ENCODE measurements around the gene IPO9.

IPO9 gene

DNA sequence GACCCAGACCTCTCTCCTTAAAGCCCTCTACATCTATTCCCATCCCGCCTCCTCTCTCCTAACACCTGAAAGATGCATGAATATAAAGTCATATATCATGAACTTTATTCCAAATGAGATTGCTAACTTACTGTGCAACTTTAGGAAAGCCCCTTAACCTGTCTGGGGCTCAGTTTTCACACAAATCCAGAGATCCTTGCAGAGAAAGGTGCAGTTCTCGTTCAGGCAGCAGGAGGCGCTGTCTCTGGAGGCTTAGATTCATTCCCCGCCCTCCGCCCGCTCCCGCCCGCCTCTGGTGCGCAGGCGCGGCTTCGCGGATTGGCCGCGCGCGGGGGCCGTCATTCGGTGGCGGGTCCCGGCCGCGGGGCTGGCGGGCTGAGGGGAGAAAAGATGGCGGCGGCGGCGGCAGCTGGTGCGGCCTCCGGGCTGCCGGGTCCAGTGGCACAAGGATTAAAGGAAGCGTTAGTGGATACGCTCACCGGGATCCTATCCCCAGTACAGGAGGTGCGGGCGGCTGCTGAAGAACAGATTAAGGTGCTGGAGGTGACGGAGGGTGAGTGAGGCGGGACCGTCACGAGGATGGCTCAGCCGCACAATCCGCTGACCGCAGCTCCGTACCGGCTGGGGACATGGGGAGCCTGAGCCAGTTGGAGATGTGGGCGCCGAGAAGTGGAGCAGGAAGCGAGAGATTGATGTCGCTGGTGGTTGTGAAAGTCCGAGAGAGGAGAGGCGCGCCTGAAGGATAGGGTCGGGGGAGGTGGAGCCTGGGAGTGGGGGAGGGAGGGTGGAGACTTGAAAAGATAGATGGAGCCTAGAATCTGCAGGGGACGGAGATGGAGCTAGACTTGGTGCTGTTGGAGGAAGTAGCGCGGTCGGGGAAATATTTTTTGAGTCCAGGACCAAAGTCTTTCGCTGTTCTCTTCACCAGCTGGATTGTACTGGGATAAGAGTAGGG is at the start of gene IPO9:
IPO9 (plus strand) TSS at position 338 of the 955 bp plus-strand sequence; CDS start at position 391, 53 bp downstream.
- DNase-seq (ENCODE audit: low read depth), result peak; percentile 92
- peak within 1 kb of the TSS; percentile 89 for H3K4me3 ChIP-seq (ENCODE audit: low read depth, low read length)
- TF ChIP-seq POLR2A (IDR thresholded peaks at IDR 0.05; ENCODE audit: extremely low read depth, insufficient read length) (peak; percentile 79), MYC (IDR thresholded peaks at IDR 0.05; ENCODE audit: low read depth, low read length) (peak; percentile 53)
- TF ChIP-seq, protein P1, sequence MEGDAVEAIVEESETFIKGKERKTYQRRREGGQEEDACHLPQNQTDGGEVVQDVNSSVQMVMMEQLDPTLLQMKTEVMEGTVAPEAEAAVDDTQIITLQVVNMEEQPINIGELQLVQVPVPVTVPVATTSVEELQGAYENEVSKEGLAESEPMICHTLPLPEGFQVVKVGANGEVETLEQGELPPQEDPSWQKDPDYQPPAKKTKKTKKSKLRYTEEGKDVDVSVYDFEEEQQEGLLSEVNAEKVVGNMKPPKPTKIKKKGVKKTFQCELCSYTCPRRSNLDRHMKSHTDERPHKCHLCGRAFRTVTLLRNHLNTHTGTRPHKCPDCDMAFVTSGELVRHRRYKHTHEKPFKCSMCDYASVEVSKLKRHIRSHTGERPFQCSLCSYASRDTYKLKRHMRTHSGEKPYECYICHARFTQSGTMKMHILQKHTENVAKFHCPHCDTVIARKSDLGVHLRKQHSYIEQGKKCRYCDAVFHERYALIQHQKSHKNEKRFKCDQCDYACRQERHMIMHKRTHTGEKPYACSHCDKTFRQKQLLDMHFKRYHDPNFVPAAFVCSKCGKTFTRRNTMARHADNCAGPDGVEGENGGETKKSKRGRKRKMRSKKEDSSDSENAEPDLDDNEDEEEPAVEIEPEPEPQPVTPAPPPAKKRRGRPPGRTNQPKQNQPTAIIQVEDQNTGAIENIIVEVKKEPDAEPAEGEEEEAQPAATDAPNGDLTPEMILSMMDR (IDR thresholded peaks at IDR 0.05; ENCODE audit: low read depth, low read length), result peak; percentile 77
- TF ChIP-seq, protein P2, sequence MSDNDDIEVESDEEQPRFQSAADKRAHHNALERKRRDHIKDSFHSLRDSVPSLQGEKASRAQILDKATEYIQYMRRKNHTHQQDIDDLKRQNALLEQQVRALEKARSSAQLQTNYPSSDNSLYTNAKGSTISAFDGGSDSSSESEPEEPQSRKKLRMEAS (IDR thresholded peaks at IDR 0.05; ENCODE audit: low read depth, low read length), result 0 out of 2 replicates have a peak, but pooled peaks have one; percentile 15

DNA sequence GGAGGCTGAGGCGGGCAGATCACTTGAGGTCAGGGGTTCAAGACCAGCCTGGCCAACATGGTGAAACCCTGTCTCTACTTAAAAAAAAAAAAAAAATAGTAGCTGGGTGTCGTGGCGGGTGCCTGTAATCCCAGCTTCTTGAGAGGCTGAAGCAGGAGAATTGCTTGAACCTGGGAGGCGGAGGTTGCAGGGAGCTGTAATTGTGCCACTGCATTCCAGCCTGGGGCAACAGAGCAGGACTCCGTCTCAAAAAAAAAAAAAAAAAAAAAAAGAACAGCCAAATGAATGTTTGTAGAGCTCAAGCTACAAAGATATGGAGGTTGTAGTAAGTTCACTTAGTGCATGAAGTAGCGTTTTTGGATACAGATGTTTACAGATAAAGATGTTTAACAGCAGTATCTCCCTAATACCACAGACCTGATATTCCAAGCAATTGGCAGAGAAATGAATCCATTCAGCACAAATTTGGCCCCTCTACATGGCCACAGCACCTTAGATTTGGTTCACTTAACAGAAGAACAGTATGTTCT is 49.5 kb upstream of the IPO9 start:
- no peak for DNase-seq (ENCODE audit: low read depth)
- TF ChIP-seq, protein P1 (IDR thresholded peaks at IDR 0.05; ENCODE audit: low read depth, low read length), result no peak
- TF ChIP-seq, protein P2 (IDR thresholded peaks at IDR 0.05; ENCODE audit: low read depth, low read length), result no peak
- no peak for TF ChIP-seq MYC (IDR thresholded peaks at IDR 0.05; ENCODE audit: low read depth, low read length)
- TF ChIP-seq POLR2A (IDR thresholded peaks at IDR 0.05; ENCODE audit: extremely low read depth, insufficient read length), result no peak
- H3K4me3 ChIP-seq (ENCODE audit: low read depth, low read length), result no peak overlapping the region

DNA sequence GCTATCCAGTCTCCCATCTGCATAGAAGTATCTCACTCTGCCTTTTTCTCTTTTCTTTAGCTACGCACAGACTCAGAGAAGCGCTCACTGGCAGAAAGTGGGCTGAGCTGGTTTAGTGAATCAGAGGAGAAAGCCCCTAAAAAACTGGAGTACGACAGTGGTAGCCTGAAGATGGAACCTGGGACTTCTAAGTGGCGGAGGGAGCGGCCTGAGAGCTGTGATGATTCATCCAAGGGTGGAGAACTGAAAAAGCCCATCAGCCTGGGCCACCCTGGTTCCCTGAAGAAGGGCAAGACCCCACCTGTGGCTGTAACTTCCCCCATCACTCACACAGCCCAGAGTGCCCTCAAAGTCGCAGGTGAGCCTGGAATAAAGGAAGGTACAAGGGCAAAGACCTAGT is 48.0 kb upstream of the IPO9 start:
- DNase-seq (ENCODE audit: low read depth), result no peak
- TF ChIP-seq, protein P2 (IDR thresholded peaks at IDR 0.05; ENCODE audit: low read depth, low read length), result no peak
- TF ChIP-seq, protein P1 (IDR thresholded peaks at IDR 0.05; ENCODE audit: low read depth, low read length), result no peak
- TF ChIP-seq POLR2A (IDR thresholded peaks at IDR 0.05; ENCODE audit: extremely low read depth, insufficient read length) (no peak), MYC (IDR thresholded peaks at IDR 0.05; ENCODE audit: low read depth, low read length) (no peak)
- H3K4me3 ChIP-seq (ENCODE audit: low read depth, low read length), result no peak overlapping the region

DNA sequence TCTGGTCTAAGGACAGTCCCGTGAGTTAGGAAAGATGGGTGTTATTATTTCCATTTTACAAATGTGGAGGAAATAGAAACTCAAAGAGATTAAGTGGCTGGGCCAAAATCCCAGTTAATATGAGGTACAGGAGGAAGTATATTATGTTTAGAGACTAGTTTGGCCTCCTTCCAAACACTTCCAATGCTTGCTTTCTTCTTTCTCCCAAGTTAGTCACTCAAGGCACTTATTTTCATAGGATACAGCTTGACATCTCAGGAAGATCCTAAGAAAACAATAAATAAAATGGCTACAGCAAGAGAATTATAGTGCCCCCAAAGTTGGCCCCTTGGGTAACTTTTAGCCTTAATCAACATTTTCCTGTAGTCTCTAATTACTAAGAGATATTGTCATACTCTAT is 47.5 kb upstream of the IPO9 start:
- no peak overlapping the region for H3K4me3 ChIP-seq (ENCODE audit: low read depth, low read length)
- TF ChIP-seq, protein P2 (IDR thresholded peaks at IDR 0.05; ENCODE audit: low read depth, low read length), result no peak
- TF ChIP-seq, protein P1 (IDR thresholded peaks at IDR 0.05; ENCODE audit: low read depth, low read length), result no peak
- no peak for TF ChIP-seq POLR2A (IDR thresholded peaks at IDR 0.05; ENCODE audit: extremely low read depth, insufficient read length)
- no peak for TF ChIP-seq MYC (IDR thresholded peaks at IDR 0.05; ENCODE audit: low read depth, low read length)
- no peak for DNase-seq (ENCODE audit: low read depth)

DNA sequence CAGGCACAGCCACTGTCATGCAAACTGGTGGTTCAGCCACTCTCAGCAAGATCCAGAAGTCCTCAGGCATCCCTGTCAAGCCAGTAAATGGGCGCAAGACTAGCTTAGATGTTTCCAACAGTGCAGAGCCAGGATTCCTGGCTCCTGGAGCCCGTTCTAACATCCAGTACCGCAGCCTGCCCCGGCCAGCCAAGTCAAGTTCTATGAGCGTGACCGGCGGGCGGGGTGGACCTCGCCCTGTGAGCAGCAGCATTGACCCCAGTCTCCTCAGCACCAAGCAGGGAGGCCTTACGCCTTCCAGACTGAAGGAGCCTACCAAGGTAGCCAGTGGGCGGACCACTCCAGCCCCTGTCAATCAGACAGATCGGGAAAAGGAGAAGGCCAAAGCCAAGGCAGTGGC is 46.6 kb upstream of the IPO9 start:
- H3K4me3 ChIP-seq (ENCODE audit: low read depth, low read length), result no peak overlapping the region
- no peak for DNase-seq (ENCODE audit: low read depth)
- TF ChIP-seq MYC (IDR thresholded peaks at IDR 0.05; ENCODE audit: low read depth, low read length) (no peak), POLR2A (IDR thresholded peaks at IDR 0.05; ENCODE audit: extremely low read depth, insufficient read length) (no peak)
- TF ChIP-seq, protein P2 (IDR thresholded peaks at IDR 0.05; ENCODE audit: low read depth, low read length), result no peak
- TF ChIP-seq, protein P1 (IDR thresholded peaks at IDR 0.05; ENCODE audit: low read depth, low read length), result no peak
